Measurements from ENCODE around the gene TM2D1.

- no peak for TF ChIP-seq CTCF (IDR thresholded peaks at IDR 0.05; ENCODE audit: insufficient read depth, low read length, poor library complexity, severe bottlenecking)
- no peak for TF ChIP-seq EZH2phosphoT487 (conservative IDR thresholded peaks at IDR 0.05; ENCODE audit: low read length)
Measured at GRCh38 chr1:61642475-61643232, 82.3 kb downstream of the TM2D1 start.

Measured in SU-DHL-6 (cell line).